ENCODE measurements around the gene FIG4. TPM values are rescaled to one million over a fixed set of nuclear protein-coding genes. Genes with fewer than 3 reads are reported as not detected.

FIG4 gene
- total and polyA plus RNA-seq, 2 of the 4 experiments (the other 2 are of a cell fraction) = 12.1 to 15.4 TPM

- H3K18ac ChIP-seq (ENCODE audit: low read depth, low read length) = no peak overlapping the region
- no peaks in the 10 kb centered on the region; the same call in 1 of the 2 replicates for H3K36me3 ChIP-seq (ENCODE audit: control insufficient read depth, insufficient read depth, low read length)
- BruUV-seq (replicated peaks) = no TSS peak
- no peak overlapping the region for H2AK5ac ChIP-seq (ENCODE audit: low read depth, low read length)
- no peaks in the 10 kb centered on the region for H3K9me3 ChIP-seq (ENCODE audit: control insufficient read depth, insufficient read depth, low read length)
- ChIA-PET CTCF (no interaction called here), POLR2A (ENCODE audit: unreplicated experiment) (no interaction called here)
- no peak overlapping the region for H4K8ac ChIP-seq (ENCODE audit: low read depth in 2 of 2, low read length in 2 of 2)
- H3K27me3 ChIP-seq (ENCODE audit: control insufficient read depth, insufficient read depth, low read length) = no peaks in the 10 kb centered on the region
- no peaks in the 10 kb centered on the region for H3K79me1 ChIP-seq (ENCODE audit: low read depth in 1 of 2, low read length in 2 of 2)
- no peak overlapping the region for H3K27ac ChIP-seq (ENCODE audit: insufficient read depth, low read length)
- no peak overlapping the region for H2AK9ac ChIP-seq (replicated peaks; ENCODE audit: low read depth, low read length, poor library complexity)
- no peak overlapping the region for H3K4me2 ChIP-seq (ENCODE audit: low read depth, low read length)
- no peak overlapping the region for H3K9ac ChIP-seq (ENCODE audit: low read depth, low read length)
- H3K56ac ChIP-seq (ENCODE audit: extremely low read depth, insufficient read depth, low read length) = no peak overlapping the region
- no peak overlapping the region for H3K4ac ChIP-seq (ENCODE audit: low read depth, low read length)
- DNase-seq = no peak
- intact Hi-C loops (cut with micrococcal nuclease) (no loop called here), in situ Hi-C loops (cut with MboI; ENCODE audit: low sequenced_read_pairs) (no loop called here), dilution Hi-C loops (cut with HindIII; ENCODE audit: low sequenced_read_pairs, unreplicated experiment) (loop anchor here (25.0 kb wide), 1 partner anchor 317 kb away; no protein-coding TSS in a partner anchor)
- no peak overlapping the region for H3K14ac ChIP-seq (replicated peaks; ENCODE audit: low read depth, low read length)
- no peak overlapping the region for H2BK5ac ChIP-seq (ENCODE audit: low read depth, low read length, poor library complexity, severe bottlenecking)
- no CpG with 5 or more reads among the region's 3 CpGs for WGBS, 2 experiments (ENCODE audit: extremely low coverage in 2 of 2, insufficient read length in 1 of 2)
- H2BK20ac ChIP-seq (ENCODE audit: low read depth, low read length) = no peak overlapping the region
- H4K91ac ChIP-seq (ENCODE audit: insufficient read depth, low read depth, low read length) = no peak overlapping the region
- no peaks in the 10 kb centered on the region for H4K20me1 ChIP-seq (ENCODE audit: insufficient read depth, low read length)
- H2BK15ac ChIP-seq (ENCODE audit: low read depth, low read length) = no peak overlapping the region
- H3K4me1 ChIP-seq (ENCODE audit: control insufficient read depth, insufficient read depth, low read length) = no peaks in the 10 kb centered on the region
- TF ChIP-seq MAZ (IDR thresholded peaks at IDR 0.05; ENCODE audit: borderline replicate concordance, low read depth, low read length) (no peak), POLR2A (IDR thresholded peaks at IDR 0.05; ENCODE audit: low read depth, low read length) (no peak), MAFK (IDR thresholded peaks at IDR 0.05; ENCODE audit: low read depth, low read length) (no peak), RFX5 (IDR thresholded peaks at IDR 0.05; ENCODE audit: low read depth, low read length) (no peak), CHD1 (IDR thresholded peaks at IDR 0.05; ENCODE audit: low read depth, low read length) (no peak), RCOR1 (IDR thresholded peaks at IDR 0.05; ENCODE audit: insufficient replicate concordance, low read length) (no peak), CEBPB (IDR thresholded peaks at IDR 0.05; ENCODE audit: low read depth, low read length) (no peak), SMC3 (IDR thresholded peaks at IDR 0.05; ENCODE audit: low read depth, low read length) (no peak), RAD21 (IDR thresholded peaks at IDR 0.05; ENCODE audit: low read length) (no peak)
- TF ChIP-seq, protein P1, sequence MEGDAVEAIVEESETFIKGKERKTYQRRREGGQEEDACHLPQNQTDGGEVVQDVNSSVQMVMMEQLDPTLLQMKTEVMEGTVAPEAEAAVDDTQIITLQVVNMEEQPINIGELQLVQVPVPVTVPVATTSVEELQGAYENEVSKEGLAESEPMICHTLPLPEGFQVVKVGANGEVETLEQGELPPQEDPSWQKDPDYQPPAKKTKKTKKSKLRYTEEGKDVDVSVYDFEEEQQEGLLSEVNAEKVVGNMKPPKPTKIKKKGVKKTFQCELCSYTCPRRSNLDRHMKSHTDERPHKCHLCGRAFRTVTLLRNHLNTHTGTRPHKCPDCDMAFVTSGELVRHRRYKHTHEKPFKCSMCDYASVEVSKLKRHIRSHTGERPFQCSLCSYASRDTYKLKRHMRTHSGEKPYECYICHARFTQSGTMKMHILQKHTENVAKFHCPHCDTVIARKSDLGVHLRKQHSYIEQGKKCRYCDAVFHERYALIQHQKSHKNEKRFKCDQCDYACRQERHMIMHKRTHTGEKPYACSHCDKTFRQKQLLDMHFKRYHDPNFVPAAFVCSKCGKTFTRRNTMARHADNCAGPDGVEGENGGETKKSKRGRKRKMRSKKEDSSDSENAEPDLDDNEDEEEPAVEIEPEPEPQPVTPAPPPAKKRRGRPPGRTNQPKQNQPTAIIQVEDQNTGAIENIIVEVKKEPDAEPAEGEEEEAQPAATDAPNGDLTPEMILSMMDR (conservative IDR thresholded peaks at IDR 0.05; ENCODE audit: low read depth, low read length) = no peak
- TF ChIP-seq, protein P2, sequence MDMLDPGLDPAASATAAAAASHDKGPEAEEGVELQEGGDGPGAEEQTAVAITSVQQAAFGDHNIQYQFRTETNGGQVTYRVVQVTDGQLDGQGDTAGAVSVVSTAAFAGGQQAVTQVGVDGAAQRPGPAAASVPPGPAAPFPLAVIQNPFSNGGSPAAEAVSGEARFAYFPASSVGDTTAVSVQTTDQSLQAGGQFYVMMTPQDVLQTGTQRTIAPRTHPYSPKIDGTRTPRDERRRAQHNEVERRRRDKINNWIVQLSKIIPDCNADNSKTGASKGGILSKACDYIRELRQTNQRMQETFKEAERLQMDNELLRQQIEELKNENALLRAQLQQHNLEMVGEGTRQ (IDR thresholded peaks at IDR 0.05; ENCODE audit: low read depth, low read length) = no peak
- no peak overlapping the region for H2BK120ac ChIP-seq (ENCODE audit: low read depth, low read length)
- no peaks in the 10 kb centered on the region for H3K9me1 ChIP-seq (ENCODE audit: insufficient read depth, low read length)
- no peak overlapping the region for H3K4me3 ChIP-seq (ENCODE audit: insufficient read depth, low read depth, low read length)
- no peak overlapping the region for H3K23ac ChIP-seq (ENCODE audit: low read depth, low read length)
- H4K5ac ChIP-seq (ENCODE audit: low read depth, low read length) = no peak overlapping the region
- ATAC-seq (ENCODE audit: low read depth) = no peak
- H2AFZ ChIP-seq (replicated peaks; ENCODE audit: low read length, poor library complexity) = no peak overlapping the region
Observed at GRCh38 chr6:109720311-109720710, 29.2 kb downstream of the FIG4 start.
